ENCODE measurements around the gene C6orf47. TPM values are rescaled to one million over a fixed set of nuclear protein-coding genes. Genes with fewer than 3 reads are reported as not detected.

The C6orf47 gene
- total RNA-seq, 1 donor from 2014 or later, result 28.8 TPM

GRCh38 chr6:31658983-31659648 lies 1.5 kb downstream of the C6orf47 start:
- Mint-ChIP-seq H3K4me1 (ENCODE audit: low read depth, unreplicated experiment) (peaks cover 29% of the 10 kb centered on the region), H3K27ac (ENCODE audit: unreplicated experiment) (no peak overlapping the region), H3K36me3 (ENCODE audit: unreplicated experiment) (peaks cover 4% of the 10 kb centered on the region), H3K9me3 (ENCODE audit: unreplicated experiment) (peaks cover under 1% of the 10 kb centered on the region), H3K27me3 (ENCODE audit: unreplicated experiment) (peaks cover 18% of the 10 kb centered on the region), H3K4me3 (ENCODE audit: unreplicated experiment) (peak overlapping the region; percentile 93)
- DNase-seq, result no peak
- TF ChIP-seq, protein P1, sequence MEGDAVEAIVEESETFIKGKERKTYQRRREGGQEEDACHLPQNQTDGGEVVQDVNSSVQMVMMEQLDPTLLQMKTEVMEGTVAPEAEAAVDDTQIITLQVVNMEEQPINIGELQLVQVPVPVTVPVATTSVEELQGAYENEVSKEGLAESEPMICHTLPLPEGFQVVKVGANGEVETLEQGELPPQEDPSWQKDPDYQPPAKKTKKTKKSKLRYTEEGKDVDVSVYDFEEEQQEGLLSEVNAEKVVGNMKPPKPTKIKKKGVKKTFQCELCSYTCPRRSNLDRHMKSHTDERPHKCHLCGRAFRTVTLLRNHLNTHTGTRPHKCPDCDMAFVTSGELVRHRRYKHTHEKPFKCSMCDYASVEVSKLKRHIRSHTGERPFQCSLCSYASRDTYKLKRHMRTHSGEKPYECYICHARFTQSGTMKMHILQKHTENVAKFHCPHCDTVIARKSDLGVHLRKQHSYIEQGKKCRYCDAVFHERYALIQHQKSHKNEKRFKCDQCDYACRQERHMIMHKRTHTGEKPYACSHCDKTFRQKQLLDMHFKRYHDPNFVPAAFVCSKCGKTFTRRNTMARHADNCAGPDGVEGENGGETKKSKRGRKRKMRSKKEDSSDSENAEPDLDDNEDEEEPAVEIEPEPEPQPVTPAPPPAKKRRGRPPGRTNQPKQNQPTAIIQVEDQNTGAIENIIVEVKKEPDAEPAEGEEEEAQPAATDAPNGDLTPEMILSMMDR (IDR thresholded peaks at IDR 0.05; ENCODE audit: partially characterized antibody, unreplicated experiment), result no peak

- TF ChIP-seq, protein P1 (IDR thresholded peaks at IDR 0.05; ENCODE audit: partially characterized antibody, unreplicated experiment), result no peak
- peak overlapping the region; percentile 93 for H3K4me3 Mint-ChIP-seq (ENCODE audit: unreplicated experiment)
- peak overlapping the region; percentile 17 for H3K27ac Mint-ChIP-seq (ENCODE audit: unreplicated experiment)
Observed at GRCh38 chr6:31658158-31658688, 2.4 kb downstream of the C6orf47 start.

DNA sequence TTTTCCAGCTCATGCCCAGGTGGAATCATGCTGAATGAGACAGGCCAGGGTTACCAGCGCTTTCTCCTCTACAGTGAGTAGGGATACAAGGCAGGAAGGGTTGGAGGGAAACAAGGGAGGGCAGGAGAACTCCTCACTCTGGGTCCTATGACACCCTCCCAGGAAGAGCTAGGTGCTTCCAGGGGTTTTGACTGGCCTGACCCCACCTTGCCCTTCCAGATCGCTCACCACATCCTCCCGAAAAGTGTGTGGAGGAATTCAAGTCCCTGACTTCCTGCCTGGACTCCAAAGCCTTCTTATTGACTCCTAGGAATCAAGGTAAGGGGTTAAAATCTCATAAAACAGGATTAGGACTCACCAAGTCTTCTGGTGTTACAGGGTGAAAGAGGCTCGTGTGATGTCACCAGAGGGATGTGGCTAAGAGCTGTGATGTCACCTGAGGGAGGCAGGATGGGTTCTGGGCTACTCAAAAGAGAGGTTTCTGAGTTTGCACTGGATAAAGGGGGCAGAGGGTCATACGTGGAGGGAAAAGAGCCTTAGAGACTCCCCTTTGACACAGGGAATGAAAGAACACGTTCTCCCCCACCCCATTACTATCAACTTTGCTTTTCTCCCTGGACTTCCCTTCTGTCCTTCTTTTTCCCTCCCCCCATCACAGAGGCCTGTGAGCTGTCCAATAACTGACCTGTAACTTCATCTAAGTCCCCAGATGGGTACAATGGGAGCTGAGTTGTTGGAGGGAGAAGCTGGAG lies 3.0 kb downstream of the C6orf47 start:
- TF ChIP-seq, protein P1 (IDR thresholded peaks at IDR 0.05; ENCODE audit: partially characterized antibody, unreplicated experiment), result no peak
- H3K9me3 Mint-ChIP-seq (ENCODE audit: unreplicated experiment), result peaks cover 2% of the 10 kb centered on the region

More at GRCh38 chr6:31658158-31658688, 2.4 kb downstream of the C6orf47 start:
- Mint-ChIP-seq H3K36me3 (ENCODE audit: unreplicated experiment) (peaks cover 4% of the 10 kb centered on the region), H3K27me3 (ENCODE audit: unreplicated experiment) (peaks cover 15% of the 10 kb centered on the region), H3K4me1 (ENCODE audit: low read depth, unreplicated experiment) (peaks cover 21% of the 10 kb centered on the region), H3K9me3 (ENCODE audit: unreplicated experiment) (no peaks in the 10 kb centered on the region)
- DNase-seq, result no peak

DNA sequence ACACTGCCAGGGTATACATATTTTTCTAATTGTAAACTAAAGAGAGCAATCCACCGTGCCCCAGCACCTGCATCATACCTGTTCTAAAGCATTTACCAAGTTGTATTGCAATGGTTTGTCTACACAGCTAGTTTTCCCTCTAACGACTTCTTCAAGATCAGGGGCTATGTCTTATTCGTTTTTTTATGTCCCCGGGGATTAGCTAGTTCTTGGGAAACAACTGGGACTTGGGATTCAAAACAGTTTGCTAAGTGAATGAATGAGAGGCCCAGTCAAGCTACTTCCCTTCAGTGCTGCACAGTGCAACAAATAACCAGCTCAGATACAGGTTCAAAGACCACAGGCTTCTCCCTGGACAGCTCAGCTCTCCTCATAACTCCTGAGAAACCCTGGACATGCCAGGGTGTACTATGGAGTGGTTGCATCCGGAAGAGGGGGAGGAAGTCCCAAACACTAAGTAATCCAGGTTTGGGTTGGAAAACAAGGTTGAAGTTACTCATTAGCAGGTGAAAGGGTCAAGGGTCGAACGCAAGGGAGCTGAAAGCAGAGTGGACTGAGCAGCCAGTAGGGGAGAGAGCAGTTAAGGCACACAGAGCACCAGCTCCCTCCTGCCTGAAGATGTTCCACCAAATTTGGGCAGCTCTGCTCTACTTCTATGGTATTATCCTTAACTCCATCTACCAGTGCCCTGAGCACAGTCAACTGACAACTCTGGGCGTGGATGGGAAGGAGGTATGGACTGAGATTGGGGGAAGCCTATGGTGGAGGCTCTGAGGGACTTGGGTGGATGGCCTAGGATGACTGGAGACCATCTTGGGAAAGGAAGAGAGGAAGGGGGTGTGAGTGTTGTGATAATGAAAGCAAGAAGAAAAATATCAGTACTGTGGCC lies 5.0 kb downstream of the C6orf47 start, which contains the start of gene APOM:
TSS of gene APOM (plus strand) at position 546 of the 889 bp plus-strand sequence. CDS start at position 619, 73 bp downstream.
- Mint-ChIP-seq H3K9me3 (ENCODE audit: unreplicated experiment) (peaks cover 14% of the 10 kb centered on the region), H3K27ac (ENCODE audit: unreplicated experiment) (no peak within 1 kb of the TSS), H3K4me3 (ENCODE audit: unreplicated experiment) (peak within 1 kb of the TSS; percentile 61), H3K27me3 (ENCODE audit: unreplicated experiment) (peaks cover 23% of the 10 kb centered on the region), H3K36me3 (ENCODE audit: unreplicated experiment) (peaks cover 4% of the 10 kb centered on the region), H3K4me1 (ENCODE audit: low read depth, unreplicated experiment) (peaks cover 18% of the 10 kb centered on the region)
- TF ChIP-seq, protein P1 (IDR thresholded peaks at IDR 0.05; ENCODE audit: partially characterized antibody, unreplicated experiment), result no peak
- no peak for DNase-seq

More for the DNA sequence above, 3.0 kb downstream of the C6orf47 start:
- H3K36me3 Mint-ChIP-seq (ENCODE audit: unreplicated experiment), result peaks cover 4% of the 10 kb centered on the region
- DNase-seq, result no peak
- peaks cover 16% of the 10 kb centered on the region for H3K27me3 Mint-ChIP-seq (ENCODE audit: unreplicated experiment)
- H3K4me3 Mint-ChIP-seq (ENCODE audit: unreplicated experiment), result peak overlapping the region; percentile 93
- peaks cover 19% of the 10 kb centered on the region for H3K4me1 Mint-ChIP-seq (ENCODE audit: low read depth, unreplicated experiment)
- peak overlapping the region; percentile 17 for H3K27ac Mint-ChIP-seq (ENCODE audit: unreplicated experiment)

Measured in glutamatergic neuron (in vitro differentiated cells).